HTERT RPE-1 (cell line): Measurements from ENCODE around the gene NOTCH2NLA.
"Not testable (repeated sequence)": the region's sequence is repeated elsewhere in the genome, so short reads cannot be mapped to it uniquely, and the experiment has no call there.

Source experiments
- in situ Hi-C: fragments of 300-500 bp; cut with MboI; formaldehyde crosslinking; loops from 4 replicates; pipeline ENCODE4 v1.14.3; 2020; ENCODE audit warnings: low sequenced_read_pairs

NOTCH2NLA gene

DNA sequence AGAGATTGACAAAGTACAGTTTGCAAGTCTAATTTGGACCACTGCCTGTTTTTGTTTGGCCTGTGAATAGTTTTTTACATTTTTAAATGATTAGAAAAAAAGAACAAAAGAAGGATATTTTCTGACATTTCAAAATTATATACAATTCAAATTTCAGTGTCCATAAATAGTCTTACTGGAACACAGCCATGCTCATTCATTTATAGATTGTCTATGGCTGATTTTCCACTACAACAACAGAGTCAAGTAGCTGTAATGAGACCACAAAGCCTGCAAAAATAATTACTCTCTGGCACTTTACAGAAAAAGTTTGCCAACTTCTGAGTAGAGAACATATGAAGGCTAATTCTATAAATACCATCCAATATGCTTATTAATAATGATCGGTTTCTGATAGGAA lies 61.1 kb downstream of the NOTCH2NLA start:
- in situ Hi-C loops, result not testable (repeated sequence)

DNA sequence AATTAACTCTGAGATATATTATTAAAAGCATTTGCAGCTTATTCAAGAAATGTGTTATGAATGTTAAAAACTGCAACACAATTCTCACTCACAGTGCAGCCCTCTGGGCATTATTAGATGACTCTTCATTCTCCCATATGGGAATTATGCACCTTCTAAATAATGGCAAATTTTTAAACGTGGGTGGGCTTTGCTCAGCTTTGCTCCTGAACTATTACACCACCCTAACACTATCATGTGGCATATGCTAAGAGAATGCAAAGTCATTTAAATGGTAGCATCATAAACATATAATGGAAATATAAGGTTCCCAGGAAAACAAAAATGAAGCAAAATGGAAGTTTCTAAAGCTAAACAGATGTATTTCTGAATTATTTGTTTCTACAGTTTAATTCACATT lies 61.5 kb downstream of the NOTCH2NLA start:
- in situ Hi-C loops, result not testable (repeated sequence)

- in situ Hi-C loops, result not testable (repeated sequence)
Measured at GRCh38 chr1:146144465-146144864, 84.4 kb downstream of the NOTCH2NLA start, which contains the start of gene NBPF10. Gene NBPF10 (minus strand): TSS chr1:146144804. CDS start chr1:146144769, 35 bp downstream.
